Gastrocnemius medialis (tissue), 4 donors: ENCODE data around the gene CD3E. TPM values are rescaled to one million over a fixed set of nuclear protein-coding genes. Genes with fewer than 3 reads are reported as not detected.

Experiments used
- ATAC-seq, 2 donors: fragments of 150-250 bp; one replicate each; pipeline ENCODE4 v1.9.1; 2016
- DNase-seq, 2 donors: peaks; one replicate each; pipeline ENCODE4 v3.0.0-alpha.2; 2019
- H3K27ac ChIP-seq, 4 donors: fragments of 200-600 bp; sonication (generic); 1 replicate in 1 of 4; 2 replicates in 3 of 4; pipeline ENCODE4 v1.5.1; 2016 to 2018; ENCODE audit warnings: mild to moderate bottlenecking in 2 of 4, moderate library complexity in 1 of 4
- H3K27me3 ChIP-seq, 3 donors: fragments of 200-600 bp; sonication (generic) in 2 of 3; 1 replicate in 1 of 3; 2 replicates in 2 of 3; pipeline versions ENCODE4 v1.5.1 to v1.6.0; 2016 to 2019; ENCODE audit warnings: mild to moderate bottlenecking in 1 of 3, moderate library complexity in 1 of 3
- H3K36me3 ChIP-seq, 2 donors: fragments of 200-600 bp; sonication (generic) in 1 of 2; one replicate each; pipeline ENCODE4 v1.5.1; 2017 to 2018
- H3K4me1 ChIP-seq, 2 donors: fragments of 200-600 bp; sonication (generic) in 1 of 2; one replicate each; pipeline ENCODE4 v1.5.1; 2016 to 2017; ENCODE audit warnings: mild to moderate bottlenecking in 2 of 2
- H3K4me3 ChIP-seq, 4 donors: fragments of 200-600 bp; sonication (generic) in 3 of 4; 1 replicate in 1 of 4; 2 replicates in 3 of 4; pipeline ENCODE4 v1.5.1; 2016 to 2019; ENCODE audit warnings: mild to moderate bottlenecking in 2 of 4
- H3K9me3 ChIP-seq, 3 donors: fragments of 200-600 bp; sonication (generic) in 2 of 3; 1 replicate in 1 of 3; 2 replicates in 2 of 3; pipeline ENCODE4 v1.5.1; 2016 to 2019
- CTCF ChIP-seq, 5 experiments: fragments of 450-650 bp in 3 of 5; fragments of 200-600 bp in 2 of 5; sonication (generic) in 2 of 5; IDR thresholded peaks in 4 of 5; conservative IDR thresholded peaks in 1 of 5; 1 replicate in 4 of 5; 2 replicates in 1 of 5; pipeline ENCODE4 v1.5.1; 2016 to 2019; ENCODE audit warnings: antibody characterized with exemption in 5 of 5, mild to moderate bottlenecking in 3 of 5, moderate library complexity in 3 of 5
- POLR2A ChIP-seq, 2 donors: fragments of 450-650 bp; IDR thresholded peaks; one replicate each; pipeline ENCODE4 v1.6.1; 2017; ENCODE audit warnings: antibody characterized with exemption in 2 of 2, mild to moderate bottlenecking in 2 of 2, moderate library complexity in 2 of 2
- in situ Hi-C, 4 donors: fragments of 200-750 bp; cut with MboI; loops; one replicate each; pipeline versions ENCODE4 v1.15.0 to v1.8.0; 2017; ENCODE audit warnings: low sequenced_read_pairs in 4 of 4
- intact Hi-C: fragments of 100-400 bp; cut with DNase I; formaldehyde crosslinking; loops from one replicate; pipeline ENCODE4 v1.15.1; 2023; ENCODE audit warnings: low total_unique reads
- total RNA-seq, 4 donors: library from RNA; depleted of rRNA; stranded (reverse); fragments of >200 nt; gene quantifications; one replicate each; pipeline versions ENCODE4 v1.1.0 to v1.2.3, GENCODE V29; 2016

The CD3E gene
- total RNA-seq, 4 donors from 2014 or later = 0.42 to 0.51 TPM; not detected in 2

GRCh38 chr11:118276422-118276821 is 28.1 kb upstream of the CD3E start:
- DNase-seq (no peak), ATAC-seq (no peak)
- intact Hi-C loops = loop anchor here (5.0 kb wide), 1 partner anchor 34 kb away; no protein-coding TSS in a partner anchor
- Histone ChIP-seq H3K36me3 (no peaks in the 10 kb centered on the region), H3K4me1 (no peaks in the 10 kb centered on the region), H3K4me3 (no peak overlapping the region), H3K27ac (peak overlapping the region in 1 of 4 donors; percentile 53), H3K27me3 (peaks cover 4 to 13% (median 13%) of the 10 kb centered on the region in 3 donors), H3K9me3 (no peaks in the 10 kb centered on the region)
- TF ChIP-seq CTCF (IDR thresholded peaks at IDR 0.05 in 4 of 5, conservative IDR thresholded peaks at IDR 0.05 in 1 of 5) = no peak
- TF ChIP-seq POLR2A (IDR thresholded peaks at IDR 0.05) = no peak
- in situ Hi-C loops = no loop called here

- Histone ChIP-seq H3K27me3 (peaks cover 4 to 13% (median 13%) of the 10 kb centered on the region in 3 donors), H3K4me1 (no peaks in the 10 kb centered on the region), H3K4me3 (no peak overlapping the region), H3K27ac (peak overlapping the region in 1 of 4 donors; percentile 57), H3K36me3 (no peaks in the 10 kb centered on the region), H3K9me3 (no peaks in the 10 kb centered on the region)
- no peak for DNase-seq
- TF ChIP-seq CTCF (IDR thresholded peaks at IDR 0.05 in 4 of 5, conservative IDR thresholded peaks at IDR 0.05 in 1 of 5) = no peak
- peak in 1 of 2 donors; percentile 9 for TF ChIP-seq POLR2A (IDR thresholded peaks at IDR 0.05)
- peak in 1 of 2 donors; percentile 44 for ATAC-seq
- in situ Hi-C loops = no loop called here
- intact Hi-C loops = loop anchor here (5.0 kb wide), 1 partner anchor 35 kb away; no protein-coding TSS in a partner anchor
These were observed 27.2 kb upstream of the CD3E start for GRCh38 chr11:118277312-118277711.

GRCh38 chr11:118281284-118281683 is 23.2 kb upstream of the CD3E start:
- Histone ChIP-seq H3K4me3 (no peak overlapping the region), H3K27me3 (peaks cover 0 to 4% (median 0%) of the 10 kb centered on the region in 3 donors), H3K27ac (no peak overlapping the region), H3K36me3 (no peaks in the 10 kb centered on the region), H3K4me1 (no peaks in the 10 kb centered on the region), H3K9me3 (no peaks in the 10 kb centered on the region)
- intact Hi-C loops (no loop called here), in situ Hi-C loops (no loop called here)
- DNase-seq (no peak), ATAC-seq (no peak)
- TF ChIP-seq CTCF (IDR thresholded peaks at IDR 0.05 in 4 of 5, conservative IDR thresholded peaks at IDR 0.05 in 1 of 5) (no peak), POLR2A (IDR thresholded peaks at IDR 0.05) (no peak)

GRCh38 chr11:118282606-118283005 is 21.9 kb upstream of the CD3E start:
- Histone ChIP-seq H3K27ac (no peak overlapping the region), H3K36me3 (no peaks in the 10 kb centered on the region), H3K9me3 (no peaks in the 10 kb centered on the region), H3K4me3 (no peak overlapping the region), H3K4me1 (no peaks in the 10 kb centered on the region), H3K27me3 (peaks cover 0 to 4% (median 0%) of the 10 kb centered on the region in 3 donors)
- no peak for DNase-seq
- TF ChIP-seq CTCF (IDR thresholded peaks at IDR 0.05 in 4 of 5, conservative IDR thresholded peaks at IDR 0.05 in 1 of 5) (no peak), POLR2A (IDR thresholded peaks at IDR 0.05) (no peak)
- intact Hi-C loops (no loop called here), in situ Hi-C loops (no loop called here)
- no peak for ATAC-seq
